Gastrocnemius medialis (tissue), 4 donors: ENCODE data around the gene GOLGA6A.
"Not testable (repeated sequence)": the region's sequence is repeated elsewhere in the genome, so short reads cannot be mapped to it uniquely, and the experiment has no call there.

Experiments used
- CTCF ChIP-seq, 5 experiments: fragments of 450-650 bp in 3 of 5; fragments of 200-600 bp in 2 of 5; sonication (generic) in 2 of 5; IDR thresholded peaks in 4 of 5; conservative IDR thresholded peaks in 1 of 5; 1 replicate in 4 of 5; 2 replicates in 1 of 5; pipeline ENCODE4 v1.5.1; 2016 to 2019; ENCODE audit warnings: antibody characterized with exemption in 5 of 5, mild to moderate bottlenecking in 3 of 5, moderate library complexity in 3 of 5
- POLR2A ChIP-seq, 2 donors: fragments of 450-650 bp; IDR thresholded peaks; one replicate each; pipeline ENCODE4 v1.6.1; 2017; ENCODE audit warnings: antibody characterized with exemption in 2 of 2, mild to moderate bottlenecking in 2 of 2, moderate library complexity in 2 of 2

GRCh38 chr15:74063425-74064146, 18.8 kb downstream of the GOLGA6A start:
- TF ChIP-seq CTCF (IDR thresholded peaks at IDR 0.05 in 4 of 5, conservative IDR thresholded peaks at IDR 0.05 in 1 of 5); POLR2A (IDR thresholded peaks at IDR 0.05): not testable (repeated sequence)
